Measurements from ENCODE around the gene EEIG2.

DNA sequence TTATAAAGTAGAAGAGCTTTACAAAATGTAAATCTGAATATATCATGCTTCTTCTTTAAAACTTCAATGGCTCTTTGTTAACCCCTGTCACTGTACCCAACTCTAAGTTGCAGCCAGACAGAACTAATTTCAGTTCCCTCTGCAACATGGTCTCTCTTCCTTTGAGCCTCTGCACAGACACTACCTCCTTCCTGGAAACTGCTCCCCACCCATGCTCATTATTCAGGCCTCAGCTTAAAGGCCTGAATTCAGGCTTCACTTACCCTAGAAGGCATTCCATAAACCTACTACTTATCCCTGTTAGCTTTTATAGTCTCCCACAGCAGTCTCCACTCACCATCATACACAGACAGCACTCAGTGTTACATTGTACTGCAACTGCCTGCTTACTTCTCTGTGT lies 2.6 kb upstream of the EEIG2 start:
- TF ChIP-seq, protein P1, sequence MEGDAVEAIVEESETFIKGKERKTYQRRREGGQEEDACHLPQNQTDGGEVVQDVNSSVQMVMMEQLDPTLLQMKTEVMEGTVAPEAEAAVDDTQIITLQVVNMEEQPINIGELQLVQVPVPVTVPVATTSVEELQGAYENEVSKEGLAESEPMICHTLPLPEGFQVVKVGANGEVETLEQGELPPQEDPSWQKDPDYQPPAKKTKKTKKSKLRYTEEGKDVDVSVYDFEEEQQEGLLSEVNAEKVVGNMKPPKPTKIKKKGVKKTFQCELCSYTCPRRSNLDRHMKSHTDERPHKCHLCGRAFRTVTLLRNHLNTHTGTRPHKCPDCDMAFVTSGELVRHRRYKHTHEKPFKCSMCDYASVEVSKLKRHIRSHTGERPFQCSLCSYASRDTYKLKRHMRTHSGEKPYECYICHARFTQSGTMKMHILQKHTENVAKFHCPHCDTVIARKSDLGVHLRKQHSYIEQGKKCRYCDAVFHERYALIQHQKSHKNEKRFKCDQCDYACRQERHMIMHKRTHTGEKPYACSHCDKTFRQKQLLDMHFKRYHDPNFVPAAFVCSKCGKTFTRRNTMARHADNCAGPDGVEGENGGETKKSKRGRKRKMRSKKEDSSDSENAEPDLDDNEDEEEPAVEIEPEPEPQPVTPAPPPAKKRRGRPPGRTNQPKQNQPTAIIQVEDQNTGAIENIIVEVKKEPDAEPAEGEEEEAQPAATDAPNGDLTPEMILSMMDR (IDR thresholded peaks at IDR 0.05; ENCODE audit: insufficient read depth, low read depth, low read length) = no peak
- no peak for TF ChIP-seq EZH2 (IDR thresholded peaks at IDR 0.05; ENCODE audit: insufficient read depth, low read length)
